Measurements from ENCODE around the gene NRXN3.

GRCh38 chr14:78383060-78383459 lies 212.9 kb downstream of the NRXN3 start:
- TF ChIP-seq CTCF (IDR thresholded peaks at IDR 0.05; ENCODE audit: insufficient read depth, low read length, poor library complexity, severe bottlenecking): no peak
- TF ChIP-seq EZH2phosphoT487 (conservative IDR thresholded peaks at IDR 0.05; ENCODE audit: low read length): no peak
